IMR-90 (cell line): ENCODE data around the gene C5AR1.

Source experiments
- CTCF ChIP-seq: conservative IDR thresholded peaks from 2 replicates; pipeline ENCODE4 v1.5.1; 2012; ENCODE audit warnings: mild to moderate bottlenecking, low read depth, low read length, improper control_type of control experiment
- FOS ChIP-seq: fragments of 150-350 bp; IDR thresholded peaks from 2 replicates; pipeline ENCODE4 v1.6.1; 2016; ENCODE audit warnings: low read depth, low read length
- MXI1 ChIP-seq: IDR thresholded peaks from 2 replicates; pipeline ENCODE4 v1.6.1; 2012; ENCODE audit warnings: low read depth, mild to moderate bottlenecking, low read length, moderate library complexity, borderline replicate concordance
- POLR2A ChIP-seq: IDR thresholded peaks from 2 replicates; pipeline ENCODE4 v1.6.1; 2012; ENCODE audit warnings: mild to moderate bottlenecking, low read depth, low read length
- RFX5 ChIP-seq: IDR thresholded peaks from 2 replicates; pipeline ENCODE4 v1.8.0; 2012; ENCODE audit warnings: low read depth, mild to moderate bottlenecking, low read length, moderate library complexity

- TF ChIP-seq POLR2A (no peak), CTCF (no peak), FOS (no peak), MXI1 (no peak), RFX5 (no peak)
Measured at GRCh38 chr19:47260476-47260875, 49.2 kb upstream of the C5AR1 start.
